GM12864 (cell line): ENCODE measurements around the gene DAO.
"Not testable (repeated sequence)": the region's sequence is repeated elsewhere in the genome, so short reads cannot be mapped to it uniquely, and the experiment has no call there.

Source experiments
- DNase-seq: peaks from one replicate; pipeline ENCODE4 v3.0.0-alpha.2; 2011; ENCODE audit warnings: low read depth
- H3K4me3 ChIP-seq: 2 replicates; pipeline ENCODE4 v1.5.1; 2011; ENCODE audit warnings: mild to moderate bottlenecking, low read depth, low read length, control low read depth
- TF ChIP-seq, protein P1 (sequence below): IDR thresholded peaks from 2 replicates; pipeline ENCODE4 v1.5.1; 2011; ENCODE audit warnings: low read depth, mild to moderate bottlenecking, moderate library complexity, low read length, control low read depth, inconsistent platforms; ENCODE audit errors: missing control alignments

Gene DAO

DNA sequence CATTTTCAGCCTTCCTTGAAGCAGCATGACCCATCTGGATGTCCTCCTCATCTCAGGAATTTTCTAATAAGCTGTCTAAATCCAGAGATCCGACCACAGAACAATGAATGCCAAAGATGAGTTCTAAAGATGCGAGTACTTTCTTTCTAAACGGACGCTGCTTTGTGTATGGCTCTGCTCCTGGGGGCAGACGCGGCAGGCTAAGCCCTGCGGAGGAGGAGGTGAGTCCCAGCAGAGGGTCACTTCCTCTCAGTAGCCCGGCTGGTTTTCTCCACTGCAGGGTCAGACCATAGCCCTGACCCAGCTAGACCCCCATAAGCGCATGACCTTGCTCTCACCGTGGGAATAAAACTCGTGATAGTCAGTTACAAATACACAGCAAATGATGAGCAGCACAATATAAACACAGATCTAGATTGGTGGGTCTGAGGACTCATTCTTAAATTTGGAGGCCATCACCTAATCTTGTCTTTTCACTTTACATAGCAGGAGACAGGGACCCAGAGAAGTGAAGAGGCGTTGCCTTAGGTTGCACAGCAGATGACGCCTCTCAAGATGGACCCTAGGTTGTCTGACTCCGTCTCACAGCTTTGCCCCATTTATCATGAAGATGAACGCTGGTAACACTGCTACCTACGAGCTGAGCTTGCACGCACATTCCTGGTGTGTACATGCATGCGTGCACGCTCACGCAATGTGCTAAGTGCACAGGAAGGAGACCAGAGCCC is 39.1 kb upstream of the DAO start:
- no peak overlapping the region for H3K4me3 ChIP-seq
- DNase-seq, result no peak
- TF ChIP-seq, protein P1, sequence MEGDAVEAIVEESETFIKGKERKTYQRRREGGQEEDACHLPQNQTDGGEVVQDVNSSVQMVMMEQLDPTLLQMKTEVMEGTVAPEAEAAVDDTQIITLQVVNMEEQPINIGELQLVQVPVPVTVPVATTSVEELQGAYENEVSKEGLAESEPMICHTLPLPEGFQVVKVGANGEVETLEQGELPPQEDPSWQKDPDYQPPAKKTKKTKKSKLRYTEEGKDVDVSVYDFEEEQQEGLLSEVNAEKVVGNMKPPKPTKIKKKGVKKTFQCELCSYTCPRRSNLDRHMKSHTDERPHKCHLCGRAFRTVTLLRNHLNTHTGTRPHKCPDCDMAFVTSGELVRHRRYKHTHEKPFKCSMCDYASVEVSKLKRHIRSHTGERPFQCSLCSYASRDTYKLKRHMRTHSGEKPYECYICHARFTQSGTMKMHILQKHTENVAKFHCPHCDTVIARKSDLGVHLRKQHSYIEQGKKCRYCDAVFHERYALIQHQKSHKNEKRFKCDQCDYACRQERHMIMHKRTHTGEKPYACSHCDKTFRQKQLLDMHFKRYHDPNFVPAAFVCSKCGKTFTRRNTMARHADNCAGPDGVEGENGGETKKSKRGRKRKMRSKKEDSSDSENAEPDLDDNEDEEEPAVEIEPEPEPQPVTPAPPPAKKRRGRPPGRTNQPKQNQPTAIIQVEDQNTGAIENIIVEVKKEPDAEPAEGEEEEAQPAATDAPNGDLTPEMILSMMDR, result no peak

GRCh38 chr12:108841825-108842224 is 38.1 kb upstream of the DAO start:
- not testable (repeated sequence) for DNase-seq, H3K4me3 ChIP-seq

- no peak for DNase-seq
- TF ChIP-seq, protein P1, result no peak
- no peak overlapping the region for H3K4me3 ChIP-seq
Observed at GRCh38 chr12:108842361-108842760, 37.5 kb upstream of the DAO start.

DNA sequence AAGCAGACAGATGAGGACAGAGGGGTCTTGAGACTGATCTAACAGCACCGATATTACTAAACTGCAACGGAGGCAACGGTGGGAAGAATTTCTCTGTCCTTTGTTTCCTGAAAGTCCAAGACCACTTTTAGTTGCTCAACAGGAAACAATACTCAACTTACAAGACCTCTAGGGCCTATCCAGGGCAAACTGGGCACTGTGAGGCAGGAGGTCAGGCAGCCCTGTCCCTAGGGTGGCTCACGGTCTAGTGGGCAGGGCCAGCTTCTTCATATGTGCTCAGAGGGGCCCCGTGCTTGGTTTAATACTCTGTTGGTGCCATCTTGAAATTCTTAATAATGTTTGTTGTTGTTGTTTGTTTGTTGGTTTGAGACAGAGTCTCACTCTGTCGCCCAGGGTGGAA is 36.7 kb upstream of the DAO start:
- no peak overlapping the region for H3K4me3 ChIP-seq
- TF ChIP-seq, protein P1, result no peak
- no peak for DNase-seq

DNA sequence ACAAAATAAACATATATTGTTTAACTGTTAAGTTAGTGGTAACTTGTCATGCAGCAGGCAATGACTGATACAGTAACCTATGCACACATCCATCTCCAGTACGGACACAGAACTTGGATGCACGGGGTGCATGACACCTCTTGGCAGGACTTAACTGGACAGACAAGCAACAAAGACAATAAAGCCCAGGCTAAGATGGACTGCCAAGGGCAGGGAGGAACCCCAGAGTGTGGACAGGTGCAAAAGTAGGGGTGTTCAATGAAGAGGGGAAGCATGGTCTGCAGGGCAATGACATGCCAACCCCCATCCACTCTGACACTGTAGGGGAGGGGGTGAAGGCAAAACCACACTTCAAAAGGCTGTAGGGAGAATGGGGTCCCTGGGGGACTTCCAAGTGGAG is 34.2 kb upstream of the DAO start:
- TF ChIP-seq, protein P1, result no peak
- no peak for DNase-seq
- no peak overlapping the region for H3K4me3 ChIP-seq

DNA sequence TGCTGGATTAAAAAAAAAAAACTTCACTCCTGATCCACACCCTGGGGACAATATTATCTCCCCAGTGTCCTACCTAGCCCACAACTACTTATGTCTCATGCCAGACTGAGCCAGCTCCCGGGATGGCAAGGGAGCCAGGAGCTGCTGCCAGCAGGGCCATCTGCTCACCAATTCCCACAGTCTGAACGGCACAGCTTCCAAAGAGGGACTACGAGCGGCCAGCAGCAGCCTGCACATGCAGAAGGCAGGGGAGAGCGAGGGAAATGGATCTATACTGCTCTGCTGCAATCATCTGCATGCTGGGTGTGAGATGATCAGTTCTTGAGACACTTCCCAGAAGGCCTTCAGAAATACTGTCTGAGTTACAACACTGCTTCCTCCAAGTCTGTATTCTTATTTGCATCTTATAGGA is 33.6 kb upstream of the DAO start:
- no peak overlapping the region for H3K4me3 ChIP-seq
- no peak for DNase-seq

DNA sequence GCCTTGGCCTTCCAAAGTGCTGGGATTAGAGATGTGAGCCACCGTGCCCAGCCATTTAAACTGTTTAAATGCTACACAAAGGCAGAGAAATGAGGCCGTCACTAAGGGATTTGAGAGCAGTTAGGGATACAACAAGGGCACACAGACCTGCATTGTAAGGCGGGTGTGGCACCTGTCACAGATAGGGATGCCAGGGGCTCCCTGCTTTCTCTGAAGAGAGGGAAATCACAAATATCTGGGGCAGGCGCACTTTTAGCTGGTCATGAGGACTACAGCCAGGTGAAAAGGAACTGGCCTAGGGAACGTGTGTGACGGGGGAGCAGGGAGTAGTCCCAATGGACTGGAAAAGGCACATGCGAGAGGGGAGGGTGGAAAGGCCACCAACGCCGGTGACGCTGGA is 32.2 kb upstream of the DAO start:
- TF ChIP-seq, protein P1, result no peak
- DNase-seq, result no peak
- no peak overlapping the region for H3K4me3 ChIP-seq

More for the DNA sequence above, 33.6 kb upstream of the DAO start:
- TF ChIP-seq, protein P1, result no peak
